Measurements from ENCODE around the gene SGO2. TPM values are rescaled to one million over a fixed set of nuclear protein-coding genes. Genes with fewer than 3 reads are reported as not detected.

The SGO2 gene
- total and polyA plus RNA-seq, 2 donors (not counting 1 experiment from before 2014, with no cell fraction given): 0.89 to 5.3 TPM

GRCh38 chr2:200525066-200525465 is 941 bp upstream of the SGO2 start:
- no peaks in the 10 kb centered on the region for H3K9me3 ChIP-seq (ENCODE audit: control extremely low read depth in 1 of 3, control insufficient read depth in 2 of 3, insufficient read depth in 1 of 3, low read length in 2 of 3)
- peaks cover 0 to 6% (median 0%) of the 10 kb centered on the region in 4 experiments for H3K27me3 ChIP-seq (replicated peaks in 1 of 4; ENCODE audit: control extremely low read depth in 1 of 4, control insufficient read depth in 3 of 4, insufficient read depth in 4 of 4, low read length in 3 of 4)
- peak overlapping the region; percentile 95 for H3K4me2 ChIP-seq (replicated peaks; ENCODE audit: low read depth, low read length, poor library complexity, severe bottlenecking)
- TF ChIP-seq CTCF (IDR thresholded peaks at IDR 0.05) (no peak), EZH2 (IDR thresholded peaks at IDR 0.05; ENCODE audit: borderline replicate concordance, insufficient read depth, low read depth, low read length, poor library complexity, severe bottlenecking) (no peak)
- H3K4me1 ChIP-seq (ENCODE audit: control insufficient read depth in 2 of 2, insufficient read depth in 2 of 2, low read length in 2 of 2): peaks cover 7 to 9% of the 10 kb centered on the region in 2 donors
- H2AFZ ChIP-seq (ENCODE audit: insufficient read depth, low read depth, low read length, poor library complexity, severe bottlenecking): no peak overlapping the region
- no peak overlapping the region for H3K9ac ChIP-seq (ENCODE audit: low read length)
- H3K79me2 ChIP-seq (ENCODE audit: control insufficient read depth, insufficient read depth, low read length): peaks cover 27% of the 10 kb centered on the region
- DNase-seq: no peak
- Mint-ChIP-seq H3K27ac (no peak overlapping the region), H3K9me3 (ENCODE audit: insufficient read depth) (peaks cover 2% of the 10 kb centered on the region), H3K27me3 (peaks cover 8% of the 10 kb centered on the region), H3K4me1 (peaks cover 12% of the 10 kb centered on the region), H3K4me3 (peak overlapping the region; percentile 49)
- POLR2A ChIA-PET: interaction anchor here (2.6 kb wide), 1 partner anchor 15 kb away, joined by 12 read pairs; the partner anchor contains the start of gene KCTD18
- CTCF ChIA-PET: interaction anchor here (0.8 to 2.0 kb wide), 5 partner anchors 13 to 707 kb away, joined by 3 to 6 read pairs (median 4); partner anchors contain the start of gene KCTD18
- WGBS (ENCODE audit: insufficient coverage): no CpG with 5 or more reads among the region's 2 CpGs
- no peak for ATAC-seq (ENCODE audit: low read depth)
- no peaks in the 10 kb centered on the region for H3K36me3 ChIP-seq (replicated peaks in 1 of 2; ENCODE audit: control extremely low read depth in 1 of 2, control insufficient read depth in 1 of 2, extremely low read depth in 1 of 2, insufficient read depth in 2 of 2, low read length in 1 of 2)
- intact Hi-C loops (cut with micrococcal nuclease): loop anchor here (5.0 to 10.0 kb wide), 3 partner anchors 187 to 1850 kb away; partner anchors contain the start of genes BMPR2 and CLK1
- no peak overlapping the region for H3K27ac ChIP-seq (ENCODE audit: low read length in 2 of 2)
- H3K4me3 ChIP-seq (ENCODE audit: control extremely low read depth in 1 of 5, extremely low read depth in 1 of 5, insufficient read depth in 1 of 5, low read depth in 2 of 5, low read length in 4 of 5): peak overlapping the region in 1 of 5 experiments; percentile 93
- H4K20me1 ChIP-seq (ENCODE audit: control insufficient read depth, insufficient read depth, low read length, poor library complexity, severe bottlenecking): no peaks in the 10 kb centered on the region

- peak overlapping the region; percentile 98 for H2AFZ ChIP-seq (ENCODE audit: insufficient read depth, low read depth, low read length, poor library complexity, severe bottlenecking)
- Mint-ChIP-seq H3K4me3 (peak overlapping the region; percentile 93), H3K27me3 (peaks cover 8% of the 10 kb centered on the region), H3K4me1 (peaks cover 12% of the 10 kb centered on the region), H3K9me3 (ENCODE audit: insufficient read depth) (peaks cover 2% of the 10 kb centered on the region), H3K27ac (peak overlapping the region; percentile 83)
- H3K27me3 ChIP-seq (replicated peaks in 1 of 4; ENCODE audit: control extremely low read depth in 1 of 4, control insufficient read depth in 3 of 4, insufficient read depth in 4 of 4, low read length in 3 of 4): peaks cover 0 to 6% (median 0%) of the 10 kb centered on the region in 4 experiments
- ChIA-PET POLR2A (interaction anchor here (2.6 kb wide), 1 partner anchor 16 kb away, joined by 12 read pairs; the partner anchor contains the start of gene KCTD18), CTCF (interaction anchor here (0.8 to 2.0 kb wide), 6 partner anchors 14 to 706 kb away, joined by 3 to 6 read pairs (median 4); partner anchors contain the start of gene KCTD18)
- ATAC-seq (ENCODE audit: low read depth) (no peak), DNase-seq (no peak)
- H3K4me3 ChIP-seq (ENCODE audit: control extremely low read depth in 1 of 5, extremely low read depth in 1 of 5, insufficient read depth in 1 of 5, low read depth in 2 of 5, low read length in 4 of 5): peak overlapping the region; percentile 75 to 93 (median 87)
- peaks cover 7 to 9% of the 10 kb centered on the region in 2 donors for H3K4me1 ChIP-seq (ENCODE audit: control insufficient read depth in 2 of 2, insufficient read depth in 2 of 2, low read length in 2 of 2)
- no peaks in the 10 kb centered on the region for H3K9me3 ChIP-seq (ENCODE audit: control extremely low read depth in 1 of 3, control insufficient read depth in 2 of 3, insufficient read depth in 1 of 3, low read length in 2 of 3)
- peaks cover 31% of the 10 kb centered on the region for H3K79me2 ChIP-seq (ENCODE audit: control insufficient read depth, insufficient read depth, low read length)
- H4K20me1 ChIP-seq (ENCODE audit: control insufficient read depth, insufficient read depth, low read length, poor library complexity, severe bottlenecking): no peaks in the 10 kb centered on the region
- no peaks in the 10 kb centered on the region for H3K36me3 ChIP-seq (replicated peaks in 1 of 2; ENCODE audit: control extremely low read depth in 1 of 2, control insufficient read depth in 1 of 2, extremely low read depth in 1 of 2, insufficient read depth in 2 of 2, low read length in 1 of 2)
- H3K27ac ChIP-seq (ENCODE audit: low read length in 2 of 2): peak overlapping the region in 1 of 2 donors; percentile 57
- WGBS (ENCODE audit: insufficient coverage): no CpG with 5 or more reads among the region's 7 CpGs
- no peak for TF ChIP-seq CTCF (IDR thresholded peaks at IDR 0.05)
- no peak for TF ChIP-seq EZH2 (IDR thresholded peaks at IDR 0.05; ENCODE audit: borderline replicate concordance, insufficient read depth, low read depth, low read length, poor library complexity, severe bottlenecking)
- peak overlapping the region; percentile 82 for H3K9ac ChIP-seq (ENCODE audit: low read length)
- intact Hi-C loops (cut with micrococcal nuclease): loop anchor here (5.0 to 10.0 kb wide), 3 partner anchors 187 to 1849 kb away; partner anchors contain the start of genes BMPR2 and CLK1
- H3K4me2 ChIP-seq (replicated peaks; ENCODE audit: low read depth, low read length, poor library complexity, severe bottlenecking): peak overlapping the region; percentile 95
Observed at GRCh38 chr2:200525551-200525881, 491 bp upstream of the SGO2 start.
